Mucosa of stomach (tissue), 1 donor: ENCODE results near the gene OPCML.

Experiments
- H3K27me3 ChIP-seq: one replicate; pipeline ENCODE4 v1.7.0; 2013; ENCODE audit warnings: mild to moderate bottlenecking, low read length; ENCODE audit not compliant: control insufficient read depth, insufficient read depth
- H3K36me3 ChIP-seq: one replicate; pipeline ENCODE4 v1.7.0; 2013; ENCODE audit warnings: low read length; ENCODE audit not compliant: control insufficient read depth, insufficient read depth
- H3K4me1 ChIP-seq: one replicate; pipeline ENCODE4 v1.7.0; 2013; ENCODE audit warnings: mild to moderate bottlenecking, low read length; ENCODE audit not compliant: control insufficient read depth, insufficient read depth
- H3K4me3 ChIP-seq: one replicate; pipeline ENCODE4 v1.7.0; 2013; ENCODE audit warnings: low read length
- H3K9ac ChIP-seq: one replicate; pipeline ENCODE4 v1.7.0; 2013; ENCODE audit warnings: mild to moderate bottlenecking, low read length, moderate library complexity
- H3K9me3 ChIP-seq: one replicate; pipeline ENCODE4 v1.7.0; 2013; ENCODE audit warnings: mild to moderate bottlenecking, low read length, moderate library complexity; ENCODE audit not compliant: control insufficient read depth
- donor health status: Pancreatic carcinoma.

The OPCML gene

GRCh38 chr11:133390803-133391202, 141.5 kb downstream of the OPCML start:
- H3K9me3 ChIP-seq, result no peaks in the 10 kb centered on the region
- no peaks in the 10 kb centered on the region for H3K27me3 ChIP-seq
- H3K4me1 ChIP-seq, result no peaks in the 10 kb centered on the region

DNA sequence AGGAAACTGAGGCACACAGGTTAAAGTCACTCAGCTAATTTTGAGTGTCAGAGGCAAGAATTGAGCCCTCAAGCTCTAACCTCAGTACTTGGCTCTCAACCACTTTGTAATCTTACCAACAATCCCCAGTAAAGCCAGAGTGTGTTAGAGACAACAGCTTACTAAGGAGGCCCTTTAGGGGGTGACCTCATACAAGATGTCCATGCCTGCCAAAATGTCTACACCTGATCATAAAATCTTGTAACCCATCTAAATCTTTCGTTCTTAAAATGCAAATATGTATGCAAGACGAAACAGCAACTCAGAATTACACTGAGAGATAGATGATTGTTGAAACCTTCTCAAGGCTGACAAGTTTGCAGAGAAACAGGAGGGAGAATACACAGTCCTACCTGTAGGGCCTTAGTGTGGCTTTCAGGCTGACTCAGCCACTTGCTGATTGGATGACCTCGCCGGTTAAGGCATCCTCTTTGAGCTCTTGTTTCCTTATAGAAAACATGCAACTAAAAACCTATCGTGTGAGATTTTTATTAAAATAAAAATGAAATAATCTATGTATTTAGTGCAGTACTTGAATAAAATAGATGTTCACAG, 143.2 kb downstream of the OPCML start:
- Histone ChIP-seq H3K4me1 (no peaks in the 10 kb centered on the region), H3K9ac (no peak overlapping the region), H3K27me3 (no peaks in the 10 kb centered on the region), H3K9me3 (no peaks in the 10 kb centered on the region), H3K36me3 (no peaks in the 10 kb centered on the region), H3K4me3 (no peak overlapping the region)

More at GRCh38 chr11:133390803-133391202, 141.5 kb downstream of the OPCML start:
- H3K9ac ChIP-seq, result no peak overlapping the region
- no peaks in the 10 kb centered on the region for H3K36me3 ChIP-seq
- H3K4me3 ChIP-seq, result no peak overlapping the region

DNA sequence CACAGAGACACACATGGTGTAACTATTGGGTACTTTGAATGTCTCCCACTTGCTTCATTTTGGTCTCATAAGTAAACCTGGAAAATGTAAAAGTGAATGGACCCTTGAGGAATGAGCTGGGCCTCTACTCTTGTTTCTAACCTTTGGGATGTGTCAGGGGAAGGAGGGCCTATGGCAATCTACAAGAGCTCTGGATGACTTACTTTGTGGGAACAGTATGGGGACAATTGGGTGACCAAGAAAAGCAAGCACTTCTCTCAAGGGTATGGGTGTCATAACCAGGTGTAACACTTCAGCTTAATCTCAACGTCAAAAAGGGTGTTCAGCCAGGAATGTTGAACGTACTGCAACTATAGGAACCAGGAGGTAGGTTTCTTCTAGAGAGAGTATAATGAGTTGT, 144.0 kb downstream of the OPCML start:
- Histone ChIP-seq H3K9ac (no peak overlapping the region), H3K36me3 (no peaks in the 10 kb centered on the region), H3K27me3 (no peaks in the 10 kb centered on the region), H3K9me3 (no peaks in the 10 kb centered on the region), H3K4me3 (no peak overlapping the region), H3K4me1 (no peaks in the 10 kb centered on the region)

DNA sequence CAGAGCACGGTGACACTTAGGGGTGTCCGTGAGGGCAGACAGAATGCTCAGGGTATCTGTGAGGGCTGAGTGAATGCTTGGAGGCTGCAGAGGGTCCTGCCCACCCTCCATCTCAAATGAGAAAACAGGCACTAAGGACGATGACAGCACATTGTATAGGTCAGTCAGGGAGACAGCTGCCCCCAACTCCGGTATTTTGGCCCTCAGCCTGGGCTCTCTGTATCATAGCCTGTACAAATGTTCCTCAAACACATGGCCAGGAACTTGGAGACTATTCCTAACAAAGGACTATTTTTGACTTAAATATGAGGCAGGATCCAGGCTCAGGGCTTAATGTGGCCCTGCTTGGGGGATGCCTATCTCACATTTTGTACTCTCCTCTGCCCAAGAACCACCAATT, 145.4 kb downstream of the OPCML start:
- no peaks in the 10 kb centered on the region for H3K36me3 ChIP-seq
- no peaks in the 10 kb centered on the region for H3K9me3 ChIP-seq
- H3K9ac ChIP-seq, result no peak overlapping the region
- H3K4me1 ChIP-seq, result no peaks in the 10 kb centered on the region
- H3K27me3 ChIP-seq, result no peaks in the 10 kb centered on the region
- H3K4me3 ChIP-seq, result no peak overlapping the region

GRCh38 chr11:133386262-133386661, 146.0 kb downstream of the OPCML start:
- Histone ChIP-seq H3K4me3 (no peak overlapping the region), H3K9ac (no peak overlapping the region), H3K9me3 (no peaks in the 10 kb centered on the region), H3K27me3 (no peaks in the 10 kb centered on the region), H3K36me3 (no peaks in the 10 kb centered on the region), H3K4me1 (no peaks in the 10 kb centered on the region)

GRCh38 chr11:133385781-133386180, 146.5 kb downstream of the OPCML start:
- Histone ChIP-seq H3K4me3 (no peak overlapping the region), H3K4me1 (no peaks in the 10 kb centered on the region), H3K9ac (no peak overlapping the region), H3K9me3 (no peaks in the 10 kb centered on the region), H3K27me3 (no peaks in the 10 kb centered on the region), H3K36me3 (no peaks in the 10 kb centered on the region)

DNA sequence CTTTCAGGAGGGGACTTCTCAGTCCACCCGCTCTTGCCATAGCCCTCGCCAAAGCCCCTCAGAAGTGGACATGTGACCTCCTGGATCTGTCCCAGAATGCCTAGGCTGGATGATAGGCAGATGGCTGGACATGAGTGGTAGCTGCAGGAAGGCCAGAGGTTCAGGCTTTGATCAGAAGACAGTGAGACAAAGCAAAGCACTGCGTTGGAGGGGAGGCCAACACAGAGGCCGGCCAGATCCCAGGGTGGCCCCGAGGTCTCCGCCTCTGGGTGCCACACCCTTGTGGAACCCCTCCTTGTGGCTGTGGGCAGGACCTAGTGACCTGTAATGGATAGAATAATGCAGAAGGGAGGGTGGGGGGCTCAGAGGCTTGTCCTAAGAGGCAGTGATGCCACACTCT, 147.6 kb downstream of the OPCML start:
- no peak overlapping the region for H3K4me3 ChIP-seq
- no peaks in the 10 kb centered on the region for H3K36me3 ChIP-seq
- no peaks in the 10 kb centered on the region for H3K9me3 ChIP-seq
- H3K9ac ChIP-seq, result no peak overlapping the region
- H3K4me1 ChIP-seq, result no peaks in the 10 kb centered on the region
- no peaks in the 10 kb centered on the region for H3K27me3 ChIP-seq

DNA sequence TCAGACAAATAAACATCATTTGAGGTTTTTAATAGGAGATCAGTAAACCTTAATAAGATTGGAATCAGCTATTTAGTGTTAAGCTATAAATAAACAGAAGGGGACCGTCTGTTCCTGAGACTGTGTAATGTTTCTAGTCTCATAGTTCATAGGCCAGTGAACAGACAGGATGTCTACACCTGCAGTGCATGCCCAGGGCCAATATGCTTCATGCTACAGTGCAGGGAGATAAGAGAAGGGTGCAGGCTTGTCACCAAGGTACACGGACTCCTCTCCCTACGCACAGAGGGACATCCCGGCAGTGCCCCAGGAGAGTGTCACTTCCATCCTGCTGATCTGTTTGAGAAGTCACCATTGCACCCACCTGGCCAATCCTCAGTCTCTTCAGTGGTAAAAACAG, 148.6 kb downstream of the OPCML start:
- H3K4me3 ChIP-seq, result no peak overlapping the region
- H3K36me3 ChIP-seq, result no peaks in the 10 kb centered on the region
- no peak overlapping the region for H3K9ac ChIP-seq
- H3K27me3 ChIP-seq, result no peaks in the 10 kb centered on the region
- H3K9me3 ChIP-seq, result no peaks in the 10 kb centered on the region
- no peaks in the 10 kb centered on the region for H3K4me1 ChIP-seq

DNA sequence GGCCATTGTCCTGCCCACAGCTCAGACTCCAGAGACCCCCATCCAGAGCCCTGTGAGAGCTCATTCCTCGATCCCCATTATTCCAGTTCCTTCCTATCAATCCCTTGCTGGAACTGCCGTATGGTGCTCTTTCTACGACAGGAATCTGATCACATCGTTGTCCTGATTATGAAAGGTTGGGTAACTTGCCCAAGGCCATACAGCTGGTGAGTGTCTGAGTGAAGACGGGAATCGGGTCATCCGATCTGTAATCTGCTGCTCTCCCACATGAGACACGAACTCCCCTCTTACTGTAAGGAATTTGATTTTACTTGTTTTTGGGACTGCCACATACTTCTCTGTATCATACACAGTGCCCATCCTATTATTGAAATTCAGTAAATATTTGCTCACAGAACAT, 149.1 kb downstream of the OPCML start:
- H3K9ac ChIP-seq, result no peak overlapping the region
- no peaks in the 10 kb centered on the region for H3K27me3 ChIP-seq
- no peaks in the 10 kb centered on the region for H3K4me1 ChIP-seq
- no peak overlapping the region for H3K4me3 ChIP-seq
- no peaks in the 10 kb centered on the region for H3K9me3 ChIP-seq
- H3K36me3 ChIP-seq, result no peaks in the 10 kb centered on the region

DNA sequence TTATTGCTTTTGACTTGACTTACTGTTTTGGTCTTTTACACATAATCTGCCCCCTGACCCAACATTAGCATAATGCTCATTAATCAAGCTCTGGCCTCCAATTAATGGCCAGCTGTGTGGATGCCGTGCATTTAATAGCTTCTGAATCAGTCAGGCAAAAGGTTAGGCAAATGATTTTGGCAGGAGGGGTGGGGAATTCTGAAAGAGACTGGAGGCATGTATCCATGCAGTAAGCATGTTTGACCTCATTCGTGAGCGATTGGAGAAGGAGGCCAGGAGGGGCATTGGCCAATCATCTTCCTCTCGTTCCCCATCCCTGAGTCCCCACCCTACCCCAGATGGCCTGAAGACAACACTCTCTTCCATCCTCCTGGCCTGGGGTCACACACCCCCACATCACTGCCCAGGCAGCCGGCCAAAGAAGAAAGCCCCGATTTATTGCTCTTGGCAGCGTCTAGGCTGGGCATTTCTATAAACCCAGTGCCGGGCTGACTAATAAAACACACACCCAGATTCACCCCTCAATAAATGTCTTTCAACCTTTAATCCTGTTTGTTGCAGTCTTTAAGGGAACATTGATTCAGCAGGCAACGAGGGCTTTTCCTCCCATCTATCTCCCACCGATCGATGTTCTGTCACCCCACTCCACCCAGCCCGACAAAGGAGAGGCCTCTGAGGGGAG, 150.0 kb downstream of the OPCML start:
- H3K36me3 ChIP-seq, result no peaks in the 10 kb centered on the region

DNA sequence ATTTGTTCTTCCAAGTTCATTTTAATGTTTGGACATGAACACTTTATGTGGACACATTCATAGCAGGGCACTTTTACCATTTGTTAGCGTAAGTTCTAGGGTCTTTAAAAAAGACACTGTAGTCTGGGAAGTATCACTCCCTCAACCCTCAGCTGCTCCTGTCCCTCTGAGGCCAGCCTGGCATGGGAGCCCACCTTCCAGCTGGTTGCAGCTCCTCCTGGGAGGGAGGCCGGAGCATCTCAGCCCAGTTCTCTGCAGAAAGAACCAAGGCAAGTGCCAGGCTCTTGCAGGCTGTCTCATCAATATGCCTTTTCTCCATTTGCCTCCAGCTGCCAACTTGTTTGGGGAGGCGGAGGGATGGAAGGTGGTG, 150.6 kb downstream of the OPCML start:
- Histone ChIP-seq H3K9me3 (no peaks in the 10 kb centered on the region), H3K4me3 (no peak overlapping the region), H3K27me3 (no peaks in the 10 kb centered on the region), H3K9ac (no peak overlapping the region), H3K36me3 (no peaks in the 10 kb centered on the region), H3K4me1 (no peaks in the 10 kb centered on the region)

More for the DNA sequence above, 150.0 kb downstream of the OPCML start:
- Histone ChIP-seq H3K4me3 (no peak overlapping the region), H3K4me1 (no peaks in the 10 kb centered on the region), H3K9me3 (no peaks in the 10 kb centered on the region), H3K27me3 (no peaks in the 10 kb centered on the region), H3K9ac (no peak overlapping the region)

DNA sequence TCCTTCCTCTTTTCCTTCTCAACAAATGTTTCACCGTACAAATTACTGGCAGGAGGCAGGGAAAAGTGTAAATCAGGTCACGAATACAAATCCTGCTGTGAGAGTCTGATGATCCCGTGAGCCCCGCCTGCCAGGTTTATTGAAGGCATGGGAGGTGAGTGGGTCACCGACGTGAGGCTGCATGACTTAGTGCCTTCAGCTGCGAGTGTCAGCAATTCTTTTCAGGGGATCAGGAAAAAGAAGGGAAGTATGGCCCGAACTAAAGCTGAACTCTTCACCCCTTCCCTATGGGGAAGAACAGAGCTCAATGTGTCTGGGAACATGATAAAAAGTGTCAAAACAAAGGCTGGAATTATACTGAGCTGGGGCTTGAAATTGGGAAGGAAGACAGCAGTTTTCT, 166.2 kb downstream of the OPCML start:
- Histone ChIP-seq H3K27me3 (no peaks in the 10 kb centered on the region), H3K9ac (no peak overlapping the region)

GRCh38 chr11:133362916-133363315, 169.4 kb downstream of the OPCML start:
- H3K27me3 ChIP-seq, result no peaks in the 10 kb centered on the region
- no peaks in the 10 kb centered on the region for H3K36me3 ChIP-seq
- no peak overlapping the region for H3K9ac ChIP-seq
- H3K4me1 ChIP-seq, result no peaks in the 10 kb centered on the region
- H3K9me3 ChIP-seq, result no peaks in the 10 kb centered on the region
- H3K4me3 ChIP-seq, result no peak overlapping the region

More for the DNA sequence above, 166.2 kb downstream of the OPCML start:
- H3K4me1 ChIP-seq, result no peaks in the 10 kb centered on the region
- no peaks in the 10 kb centered on the region for H3K9me3 ChIP-seq
- H3K36me3 ChIP-seq, result no peaks in the 10 kb centered on the region
- H3K4me3 ChIP-seq, result no peak overlapping the region
